Left lung (tissue), 10 donors: ENCODE data around the gene NELFB. TPM values are rescaled to one million over a fixed set of nuclear protein-coding genes. Genes with fewer than 3 reads are reported as not detected.

Experiments used
- ATAC-seq: fragments of 200-7000 bp; cut with Tn5 transposase; one replicate; pipeline ENCODE4 v1.9.1; 2020; ENCODE audit warnings: moderate library complexity
- DNase-seq, 4 donors: peaks; one replicate each; pipeline ENCODE4 v3.0.0-alpha.2; 2013 to 2020
- H3K27ac ChIP-seq, 2 donors: fragments of 200-600 bp; sonication (generic) in 1 of 2; one replicate each; pipeline versions ENCODE4 v1.5.0 to v1.8.0; 2020 to 2021
- H3K27me3 ChIP-seq, 2 donors: fragments of 200-600 bp; sonication (generic) in 1 of 2; one replicate each; pipeline versions ENCODE4 v1.5.0 to v1.8.0; 2020 to 2021
- H3K36me3 ChIP-seq, 2 donors: fragments of 200-600 bp; sonication (generic) in 1 of 2; one replicate each; pipeline versions ENCODE4 v1.5.0 to v1.8.0; 2020 to 2021
- H3K4me1 ChIP-seq, 2 donors: fragments of 200-600 bp; one replicate each; pipeline ENCODE4 v1.8.0; 2021
- H3K4me3 ChIP-seq, 2 donors: fragments of 200-600 bp; sonication (generic) in 1 of 2; one replicate each; pipeline versions ENCODE4 v1.5.0 to v1.8.0; 2020 to 2021; ENCODE audit warnings: mild to moderate bottlenecking in 1 of 2
- H3K9me3 ChIP-seq, 2 donors: fragments of 200-600 bp; sonication (generic) in 1 of 2; one replicate each; pipeline versions ENCODE4 v1.5.0 to v1.8.0; 2020 to 2021
- intact Hi-C, 2 donors: fragments of 100-400 bp; cut with DNase I; formaldehyde crosslinking; loops; one replicate each; pipeline versions ENCODE4 v1.11.2 to v1.14.2; 2022
- polyA plus RNA-seq, 6 donors: library from polyadenylated mRNA; unstranded; fragments of 120-200 nt; gene quantifications; one replicate each; pipeline ENCODE4 v1.2.1, GENCODE V29; 2013; ENCODE audit not compliant: insufficient read length in 6 of 6
- total RNA-seq, 2 donors: library from RNA; stranded (reverse); fragmentation: NEBNext Ultra II Directional; extraction: Animal tissue kit (Norgen Biotek cat#: 25700); gene quantifications; one replicate each; pipeline ENCODE4 v1.2.1, GENCODE V29; 2021
- TF ChIP-seq, protein P1 (sequence below), 2 donors: fragments of 200-600 bp; sonication (generic) in 1 of 2; IDR thresholded peaks; one replicate each; pipeline versions ENCODE4 v1.5.0 to v1.8.0; 2021; ENCODE audit warnings: antibody characterized with exemption in 2 of 2
- donor health status: DM: no; HTN: yes; CAD: no.
- donor health status: DM: no; HTN: no; CAD: no.

Gene NELFB
- total and polyA plus RNA-seq, 8 donors = 47.8 to 62.9 (median 55.6) TPM

DNA sequence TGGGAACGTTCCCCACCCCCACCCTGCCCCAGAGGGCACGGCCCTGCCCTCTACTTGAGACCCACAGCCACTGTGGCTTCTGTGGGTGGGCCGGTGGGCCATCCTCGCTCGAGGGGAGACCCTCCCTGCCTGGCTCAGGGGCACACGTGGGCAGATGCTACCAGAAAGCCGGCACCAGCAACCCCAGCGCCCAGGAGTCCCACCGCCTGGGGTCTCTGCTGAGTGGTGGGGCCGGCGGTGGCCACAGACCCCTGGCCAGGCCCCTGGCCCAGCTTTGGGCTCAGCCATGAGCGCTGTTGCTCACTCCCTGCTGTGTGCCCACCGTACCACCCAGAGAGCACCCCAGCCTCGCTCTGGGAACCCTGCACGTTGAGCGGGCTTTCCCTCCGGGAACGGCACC is 63.5 kb downstream of the NELFB start:
- Histone ChIP-seq H3K27me3 (peaks cover 0 to 35% of the 10 kb centered on the region in 2 donors), H3K4me3 (no peak overlapping the region), H3K9me3 (no peaks in the 10 kb centered on the region), H3K36me3 (no peaks in the 10 kb centered on the region), H3K4me1 (peaks cover 5 to 45% of the 10 kb centered on the region in 2 donors), H3K27ac (peak overlapping the region in 1 of 2 donors; percentile 30)
- no peak for ATAC-seq
- TF ChIP-seq, protein P1, sequence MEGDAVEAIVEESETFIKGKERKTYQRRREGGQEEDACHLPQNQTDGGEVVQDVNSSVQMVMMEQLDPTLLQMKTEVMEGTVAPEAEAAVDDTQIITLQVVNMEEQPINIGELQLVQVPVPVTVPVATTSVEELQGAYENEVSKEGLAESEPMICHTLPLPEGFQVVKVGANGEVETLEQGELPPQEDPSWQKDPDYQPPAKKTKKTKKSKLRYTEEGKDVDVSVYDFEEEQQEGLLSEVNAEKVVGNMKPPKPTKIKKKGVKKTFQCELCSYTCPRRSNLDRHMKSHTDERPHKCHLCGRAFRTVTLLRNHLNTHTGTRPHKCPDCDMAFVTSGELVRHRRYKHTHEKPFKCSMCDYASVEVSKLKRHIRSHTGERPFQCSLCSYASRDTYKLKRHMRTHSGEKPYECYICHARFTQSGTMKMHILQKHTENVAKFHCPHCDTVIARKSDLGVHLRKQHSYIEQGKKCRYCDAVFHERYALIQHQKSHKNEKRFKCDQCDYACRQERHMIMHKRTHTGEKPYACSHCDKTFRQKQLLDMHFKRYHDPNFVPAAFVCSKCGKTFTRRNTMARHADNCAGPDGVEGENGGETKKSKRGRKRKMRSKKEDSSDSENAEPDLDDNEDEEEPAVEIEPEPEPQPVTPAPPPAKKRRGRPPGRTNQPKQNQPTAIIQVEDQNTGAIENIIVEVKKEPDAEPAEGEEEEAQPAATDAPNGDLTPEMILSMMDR (IDR thresholded peaks at IDR 0.05) = no peak
- DNase-seq = peak in 1 of 4 donors; percentile 68
- intact Hi-C loops = no loop called here

DNA sequence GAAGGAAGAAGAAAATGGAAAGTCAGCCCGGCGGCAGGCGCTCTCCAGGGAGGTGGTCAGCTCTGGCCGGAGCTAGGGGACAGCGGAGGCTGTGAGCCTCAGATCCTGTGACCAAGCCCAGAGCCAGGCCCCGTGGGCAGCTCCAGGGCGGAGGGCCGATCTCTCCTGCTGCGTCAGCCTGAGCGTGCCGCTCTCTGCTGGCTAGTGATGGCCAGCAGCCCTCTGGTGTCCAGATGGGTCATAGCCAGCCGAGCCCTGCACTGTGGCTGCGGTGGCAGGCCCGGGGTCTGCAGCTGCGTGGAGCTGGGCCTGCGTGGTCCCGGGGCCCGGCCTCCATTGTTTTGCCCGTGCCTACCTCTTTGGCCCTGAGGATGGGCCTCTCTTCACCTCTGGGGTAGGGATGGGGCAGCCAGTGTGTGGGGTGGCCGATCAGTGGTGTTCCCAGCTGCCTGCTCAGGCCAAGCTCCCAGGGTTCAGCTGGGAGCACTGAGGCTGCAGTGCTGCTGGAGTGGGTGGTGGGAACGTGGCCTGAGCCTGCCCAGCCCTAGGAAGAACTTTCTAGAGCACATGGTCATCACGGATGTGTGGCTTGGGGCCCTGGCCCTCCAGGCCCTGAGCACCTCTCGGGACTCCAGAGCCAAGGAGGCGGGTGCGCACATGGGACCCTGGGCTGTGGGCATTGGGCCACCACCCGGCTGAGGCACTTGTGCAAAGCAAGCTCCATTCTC is 64.0 kb downstream of the NELFB start:
- Histone ChIP-seq H3K4me1 (peaks cover 5 to 45% of the 10 kb centered on the region in 2 donors), H3K4me3 (no peak overlapping the region), H3K27ac (peak overlapping the region in 1 of 2 donors; percentile 30), H3K36me3 (no peaks in the 10 kb centered on the region), H3K27me3 (peaks cover 0 to 35% of the 10 kb centered on the region in 2 donors), H3K9me3 (no peaks in the 10 kb centered on the region)
- DNase-seq (peak in 2 of 4 donors; percentile 38 to 66), ATAC-seq (peak; percentile 13)
- TF ChIP-seq, protein P1 (IDR thresholded peaks at IDR 0.05) = no peak
- intact Hi-C loops = no loop called here

DNA sequence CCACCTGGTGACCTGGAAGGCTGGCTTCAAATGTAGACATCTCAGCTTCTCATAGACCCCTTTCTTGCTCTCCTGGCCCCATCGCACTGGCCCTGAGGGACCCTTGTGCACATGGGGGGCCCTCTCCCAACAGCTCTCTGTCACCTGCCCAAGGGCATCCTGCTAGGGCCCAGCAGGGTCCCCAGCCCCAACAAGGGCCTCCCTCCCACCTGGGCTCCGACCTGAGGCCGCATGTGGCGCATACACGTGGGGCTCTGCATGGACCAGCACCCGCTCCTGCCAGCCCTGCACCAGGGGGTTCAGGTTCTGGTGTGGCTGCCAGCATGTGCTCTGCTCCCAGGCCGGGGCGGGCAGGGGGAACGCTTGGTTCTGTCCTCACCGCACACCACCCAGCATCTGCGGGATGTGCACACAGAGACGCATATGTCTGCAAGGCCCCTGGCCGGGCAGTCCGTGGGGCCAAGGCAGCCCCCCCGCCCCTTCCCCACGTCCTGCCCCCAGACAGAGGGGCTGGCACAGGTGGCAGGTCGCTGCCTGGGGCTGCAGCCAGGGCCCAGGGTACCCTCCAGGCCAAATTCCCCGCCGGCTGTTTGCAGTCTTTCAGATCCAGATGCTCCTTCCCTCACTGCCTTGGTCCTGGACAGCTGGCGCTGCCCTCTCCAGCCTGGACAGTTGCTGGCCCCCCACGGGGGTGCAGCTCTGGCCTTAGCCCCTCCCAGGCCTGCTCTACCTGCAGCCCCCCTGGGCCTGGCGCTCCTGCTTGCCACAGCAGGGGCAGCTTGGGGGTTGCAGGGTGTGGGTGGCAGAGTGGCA is 64.8 kb downstream of the NELFB start:
- ATAC-seq = no peak
- TF ChIP-seq, protein P1 (IDR thresholded peaks at IDR 0.05) = no peak
- H3K4me1 ChIP-seq = peaks cover 5 to 45% of the 10 kb centered on the region in 2 donors
- intact Hi-C loops = no loop called here
- no peak overlapping the region for H3K4me3 ChIP-seq
- no peaks in the 10 kb centered on the region for H3K9me3 ChIP-seq
- H3K27me3 ChIP-seq = peaks cover 0 to 32% of the 10 kb centered on the region in 2 donors
- peak in 1 of 4 donors; percentile 77 for DNase-seq
- H3K27ac ChIP-seq = peak overlapping the region in 1 of 2 donors; percentile 63
- H3K36me3 ChIP-seq = no peaks in the 10 kb centered on the region

DNA sequence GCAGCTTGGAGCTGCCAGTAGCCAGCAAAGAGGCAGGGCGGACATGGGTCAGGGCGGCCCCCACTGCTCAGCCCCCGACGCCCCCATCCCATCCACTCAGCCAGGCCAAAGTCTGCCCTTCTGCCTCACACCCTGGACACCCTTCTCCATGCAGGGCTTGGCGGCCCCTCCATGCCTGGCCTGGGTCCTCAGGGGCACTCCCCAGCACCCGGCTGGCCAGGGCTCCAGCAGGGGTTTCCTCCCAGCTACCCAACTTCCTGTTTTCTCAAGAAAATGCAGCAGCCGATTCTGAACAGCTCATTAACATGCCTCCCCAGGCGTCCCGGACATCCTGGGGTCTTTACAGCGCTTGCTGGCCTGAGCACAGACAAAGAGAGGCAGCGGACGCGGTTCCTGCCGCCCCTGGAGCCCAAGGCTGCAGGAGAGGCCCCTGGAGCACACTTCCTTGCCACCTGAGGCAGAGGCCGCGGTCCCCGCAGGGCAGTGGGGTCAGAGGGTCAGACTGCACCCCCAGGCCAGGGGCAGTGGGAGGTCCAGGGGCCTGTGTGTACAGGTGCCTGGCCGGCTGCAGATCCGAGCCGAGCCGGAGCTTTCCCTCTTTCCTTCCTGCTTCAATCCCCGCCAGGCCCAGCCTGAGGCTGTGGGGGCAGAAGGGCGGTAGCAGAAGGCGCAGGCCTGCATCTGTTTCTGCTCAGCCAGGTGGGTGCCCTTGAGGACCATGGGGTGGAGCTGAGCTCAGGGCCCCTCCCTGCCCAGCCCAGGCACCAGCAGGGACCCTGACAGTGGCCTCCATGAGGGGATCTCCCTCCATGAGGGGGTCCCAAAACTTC is 65.6 kb downstream of the NELFB start:
- no peak for ATAC-seq
- no peak overlapping the region for H3K4me3 ChIP-seq
- intact Hi-C loops = no loop called here

More for the DNA sequence above, 65.6 kb downstream of the NELFB start:
- TF ChIP-seq, protein P1 (IDR thresholded peaks at IDR 0.05) = no peak
- Histone ChIP-seq H3K4me1 (peaks cover under 1 to 38% of the 10 kb centered on the region in 2 donors), H3K27ac (peak overlapping the region in 1 of 2 donors; percentile 63), H3K36me3 (no peaks in the 10 kb centered on the region), H3K9me3 (no peaks in the 10 kb centered on the region), H3K27me3 (peaks cover 0 to 24% of the 10 kb centered on the region in 2 donors)
- DNase-seq = peak in 2 of 4 donors; percentile 34 to 72
